GM18858 (cell line): ENCODE results near the gene GABRE.

Source experiments
- ATAC-seq: cut with Tn5 transposase; IDR thresholded peaks from one replicate; pipeline ENCODE4 v1.9.1; 2021; ENCODE audit not compliant: unreplicated experiment

Gene GABRE, protein sequence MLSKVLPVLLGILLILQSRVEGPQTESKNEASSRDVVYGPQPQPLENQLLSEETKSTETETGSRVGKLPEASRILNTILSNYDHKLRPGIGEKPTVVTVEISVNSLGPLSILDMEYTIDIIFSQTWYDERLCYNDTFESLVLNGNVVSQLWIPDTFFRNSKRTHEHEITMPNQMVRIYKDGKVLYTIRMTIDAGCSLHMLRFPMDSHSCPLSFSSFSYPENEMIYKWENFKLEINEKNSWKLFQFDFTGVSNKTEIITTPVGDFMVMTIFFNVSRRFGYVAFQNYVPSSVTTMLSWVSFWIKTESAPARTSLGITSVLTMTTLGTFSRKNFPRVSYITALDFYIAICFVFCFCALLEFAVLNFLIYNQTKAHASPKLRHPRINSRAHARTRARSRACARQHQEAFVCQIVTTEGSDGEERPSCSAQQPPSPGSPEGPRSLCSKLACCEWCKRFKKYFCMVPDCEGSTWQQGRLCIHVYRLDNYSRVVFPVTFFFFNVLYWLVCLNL

DNA sequence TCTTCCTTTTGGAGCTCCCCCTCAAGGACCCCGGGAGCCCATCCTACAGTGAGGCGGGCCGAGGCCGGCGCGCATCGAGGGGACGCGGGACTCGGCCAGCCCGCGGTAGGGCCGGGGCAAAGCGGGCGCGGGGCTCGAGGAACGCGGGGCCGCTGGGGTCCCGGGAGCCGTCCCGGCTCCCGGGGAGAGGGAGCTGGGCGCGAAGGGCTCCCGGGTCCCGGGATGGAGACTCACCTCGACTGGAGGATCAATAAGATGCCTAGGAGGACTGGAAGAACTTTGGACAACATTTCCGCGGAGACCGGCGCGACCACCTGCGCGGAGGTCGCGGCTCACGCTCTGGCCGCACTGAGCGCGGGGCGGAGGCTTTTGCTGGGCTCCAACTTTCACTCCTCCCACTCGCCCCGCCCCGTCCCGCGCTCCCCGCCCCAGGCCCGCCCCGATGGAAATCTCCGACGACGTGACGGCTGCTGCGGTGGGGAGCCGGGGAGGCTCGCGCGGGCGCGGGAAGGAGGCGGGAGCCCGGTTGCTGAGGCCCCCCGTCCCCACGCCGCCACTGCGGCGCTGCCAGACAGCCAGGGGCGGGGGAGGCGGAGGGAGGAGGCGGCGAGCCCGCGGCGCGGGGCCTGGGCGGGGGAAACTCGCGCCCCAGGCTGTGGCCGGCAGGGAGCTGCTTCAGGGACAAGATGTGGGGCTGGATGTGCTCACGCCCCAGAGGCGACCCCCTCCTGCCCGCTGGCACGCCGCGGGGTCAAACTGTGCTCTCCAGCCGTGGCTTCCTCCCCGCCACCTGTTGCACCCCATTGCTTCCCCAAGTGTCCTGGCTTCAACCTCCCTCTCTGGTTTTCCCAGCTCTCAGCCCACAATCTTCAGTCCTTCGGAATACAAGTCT lies at the start of gene GABRE:
Gene GABRE, minus strand, starts transcription at position 341 of the 892 bp plus-strand sequence. Its CDS starts 51 bp downstream, at position 290.
- no peak for ATAC-seq

DNA sequence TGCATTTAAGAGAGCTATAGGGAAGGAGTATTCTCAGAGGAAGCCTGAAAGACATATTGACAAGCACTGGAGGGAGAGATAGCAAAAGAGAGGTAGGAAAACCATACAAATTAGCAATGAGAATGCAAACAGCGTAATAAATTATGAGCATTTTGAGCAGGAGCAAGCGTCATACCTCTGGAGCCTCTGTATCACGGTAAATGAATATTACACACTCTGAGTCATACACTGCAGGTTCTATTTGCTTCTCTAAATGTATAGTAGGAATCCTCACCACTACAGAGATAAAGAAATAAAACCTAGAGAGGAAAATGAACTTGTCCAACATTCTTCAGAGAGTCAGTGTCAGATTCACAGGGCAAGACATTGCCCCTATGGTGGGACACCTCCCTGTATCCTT lies 46.4 kb upstream of the GABRE start:
- no peak for ATAC-seq

DNA sequence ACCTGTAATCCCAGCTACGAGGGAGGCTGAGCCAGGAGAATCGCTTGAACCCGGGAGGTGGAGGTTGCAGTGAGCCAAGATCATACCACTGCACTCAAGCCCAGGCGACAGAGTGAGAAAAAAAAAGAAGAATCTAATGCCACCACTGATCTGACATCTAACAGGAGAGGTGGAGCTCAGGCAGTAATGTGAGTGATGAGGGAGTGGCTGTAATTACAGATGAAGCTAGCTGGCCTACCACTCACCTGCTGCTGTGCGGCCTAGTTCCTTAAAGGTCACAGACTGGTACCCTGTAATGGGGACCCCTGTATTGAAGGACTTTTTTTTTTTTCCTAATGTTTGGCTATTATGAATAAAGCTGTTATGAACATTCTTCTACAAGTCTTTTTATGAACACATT lies 25.3 kb upstream of the GABRE start:
- no peak for ATAC-seq

DNA sequence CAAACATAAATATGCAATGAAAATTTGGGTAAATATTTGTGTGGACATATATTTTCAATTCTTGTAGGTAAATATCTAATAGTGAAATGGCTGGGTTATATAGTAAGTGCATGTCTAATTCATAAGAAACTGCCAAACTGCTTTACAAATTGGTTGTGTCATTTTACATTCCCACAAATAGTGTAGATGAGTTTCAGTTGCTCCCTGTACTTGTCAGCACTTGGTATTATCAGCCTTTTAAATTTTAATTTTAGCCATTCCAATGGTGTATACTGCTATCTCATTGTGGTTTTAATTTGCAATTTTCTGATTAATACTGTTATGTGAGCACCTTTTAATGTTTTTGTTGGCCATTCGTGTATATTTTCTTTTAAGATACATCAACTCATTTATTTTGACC lies 23.1 kb upstream of the GABRE start:
- no peak for ATAC-seq

DNA sequence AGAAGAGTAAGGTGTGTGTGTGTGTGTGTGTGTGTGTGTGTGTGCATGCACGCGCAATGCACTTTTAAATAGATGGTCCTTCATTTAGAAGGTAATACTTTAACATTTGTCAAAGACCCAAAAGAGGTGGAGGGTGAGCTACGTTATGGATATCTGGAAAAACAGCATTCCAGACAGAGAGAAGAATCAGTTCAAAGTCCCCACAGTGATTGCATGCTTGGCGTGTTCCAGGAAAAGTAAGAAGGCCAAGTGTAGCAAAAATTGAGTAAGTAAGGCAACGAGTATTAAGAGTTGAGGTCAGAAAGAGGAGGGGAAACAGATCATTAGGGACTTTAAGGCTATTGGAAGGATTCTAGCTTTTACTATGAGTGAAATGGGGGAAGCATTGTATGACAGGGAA lies 21.9 kb upstream of the GABRE start:
- ATAC-seq, result no peak

DNA sequence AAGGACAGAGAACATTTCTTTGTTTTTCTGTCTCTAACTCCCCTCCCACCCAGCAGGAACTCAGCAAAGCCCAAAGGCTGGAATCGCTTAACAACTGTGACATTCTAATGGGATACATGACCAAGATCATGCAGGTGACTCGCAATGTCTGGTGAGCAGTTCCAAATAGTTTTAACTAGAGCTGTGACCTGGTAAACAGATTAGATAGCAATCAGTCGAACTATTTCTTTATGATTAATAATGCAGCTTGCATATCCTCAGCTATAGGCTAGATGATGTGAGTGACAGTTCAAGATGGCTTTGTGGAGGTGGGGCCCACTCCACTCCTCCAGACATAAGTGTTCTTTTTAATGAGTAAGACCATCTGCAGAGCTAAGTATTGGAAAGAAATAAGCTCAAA lies 20.0 kb upstream of the GABRE start:
- ATAC-seq, result no peak

DNA sequence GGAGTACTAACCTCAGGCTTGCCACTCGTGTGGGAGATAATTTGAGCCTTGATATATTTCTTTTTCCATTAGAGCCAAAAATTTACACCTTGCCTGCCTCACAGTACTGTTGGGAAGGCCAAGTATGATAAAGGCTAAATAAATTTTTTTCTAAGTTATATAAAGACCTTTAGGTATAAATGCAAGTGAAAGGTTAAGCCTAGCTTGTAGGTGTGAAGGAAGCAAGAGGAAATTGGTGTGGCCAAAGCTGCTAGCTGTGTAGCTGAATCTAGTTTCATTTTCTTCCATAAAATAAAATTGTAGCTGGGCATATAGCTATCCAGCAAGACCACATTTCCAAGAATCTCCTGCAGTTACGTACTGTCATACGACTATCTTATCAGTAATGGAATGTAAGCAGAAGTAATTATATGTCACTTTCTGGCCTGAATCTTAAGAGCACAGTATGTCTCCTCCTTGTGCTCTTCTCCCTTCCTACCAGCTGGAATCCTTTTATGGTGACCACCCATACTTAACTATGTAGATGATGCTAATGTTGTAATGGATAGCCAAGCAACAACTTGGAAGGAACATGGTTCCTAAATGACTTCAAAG lies 14.3 kb upstream of the GABRE start:
- no peak for ATAC-seq

DNA sequence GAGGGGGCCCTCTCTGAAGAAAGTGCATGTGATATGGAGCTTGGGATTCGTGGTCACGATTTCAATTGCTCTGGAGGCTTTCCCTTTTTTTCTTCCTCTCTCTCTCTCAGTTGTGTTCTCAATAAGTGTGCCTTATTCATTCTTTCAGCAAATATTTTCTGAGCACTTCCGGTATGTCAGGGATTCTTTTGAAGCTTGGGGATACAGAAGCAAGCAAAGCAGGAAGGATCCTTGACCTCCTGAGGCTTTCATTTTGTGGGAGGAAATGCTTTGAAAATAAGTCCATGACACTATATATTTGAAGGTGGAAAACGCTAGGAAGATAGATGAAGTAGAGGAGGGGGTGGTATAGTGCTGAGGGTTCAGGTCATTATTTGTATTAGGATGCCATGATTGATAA lies 12.6 kb upstream of the GABRE start:
- no peak for ATAC-seq

DNA sequence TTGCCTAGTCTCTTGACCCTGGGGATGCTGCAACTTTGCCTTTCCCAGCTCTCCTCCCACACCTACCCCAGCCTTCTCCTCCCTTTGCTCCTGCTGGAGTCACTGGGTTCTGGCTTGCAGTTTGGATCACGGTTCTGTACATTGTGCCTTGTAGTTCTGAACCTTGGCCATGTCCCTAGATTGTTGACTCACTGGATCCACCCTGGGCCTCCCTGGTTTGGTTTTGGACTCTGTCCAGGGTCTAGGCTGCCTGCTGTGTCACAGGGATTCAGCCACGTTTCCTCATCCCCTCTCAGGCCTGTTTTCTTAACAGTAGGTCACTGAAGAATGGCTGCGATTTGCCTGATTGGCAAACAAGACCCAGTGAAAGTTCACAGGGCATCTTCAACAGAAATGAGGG lies 11.5 kb upstream of the GABRE start:
- no peak for ATAC-seq

DNA sequence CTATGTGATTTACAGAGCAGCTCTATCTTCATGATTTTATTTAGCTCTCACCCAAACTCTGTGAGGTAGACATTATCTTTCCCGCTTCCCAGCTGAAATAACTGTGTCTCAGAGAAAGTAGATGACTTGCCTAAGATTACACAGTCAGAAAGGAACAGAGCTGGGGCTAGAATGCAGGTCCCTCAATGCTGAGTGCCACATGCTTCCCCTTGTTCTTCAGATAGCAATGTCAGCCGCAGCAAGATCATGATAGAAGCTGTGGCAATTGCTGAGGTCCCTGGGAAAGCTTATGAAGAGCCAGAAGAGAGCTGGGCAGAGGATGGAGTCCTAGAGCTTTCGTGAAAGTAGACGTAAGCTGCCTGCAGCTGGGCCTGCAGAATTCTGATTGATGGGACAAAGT lies 11.1 kb upstream of the GABRE start:
- no peak for ATAC-seq

DNA sequence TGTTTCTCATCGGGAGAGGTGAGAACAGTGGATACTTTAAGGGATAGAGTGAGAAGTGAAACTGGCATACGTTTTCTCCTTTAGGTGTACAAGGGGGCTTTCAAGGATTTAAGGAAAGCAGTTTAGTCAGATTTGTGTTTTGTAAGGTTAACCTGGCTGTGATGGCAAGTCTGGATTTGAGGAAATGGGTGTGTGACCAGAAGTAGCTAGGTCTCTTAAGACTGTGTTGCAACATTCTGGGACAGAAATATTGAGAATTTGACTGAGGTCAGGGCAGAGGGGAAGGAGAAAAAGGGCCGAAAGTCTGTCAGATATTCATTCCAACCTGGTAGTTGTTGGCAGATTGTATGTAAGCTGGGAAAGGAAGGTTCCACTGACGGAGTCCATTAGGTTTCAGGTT lies 10.4 kb upstream of the GABRE start:
- no peak for ATAC-seq

DNA sequence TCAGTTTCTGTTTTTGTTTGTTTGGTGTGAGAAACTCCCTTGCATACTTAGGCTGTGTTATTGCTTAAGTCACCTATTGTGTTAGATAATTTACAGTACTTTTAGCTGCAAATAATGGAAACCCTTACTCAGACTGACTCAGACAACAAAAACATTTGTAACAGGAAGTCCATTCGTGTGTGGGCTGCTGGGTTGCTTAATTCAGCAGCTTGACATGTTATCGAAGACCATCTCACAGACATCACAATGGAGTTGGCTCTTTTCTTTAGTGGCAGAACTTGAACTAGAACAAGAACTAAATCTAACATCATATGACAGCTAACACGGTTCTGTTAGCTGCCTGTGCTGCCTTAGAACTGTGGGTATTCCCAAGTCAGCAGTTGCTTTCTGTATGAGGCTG lies 9.9 kb upstream of the GABRE start:
- no peak for ATAC-seq

DNA sequence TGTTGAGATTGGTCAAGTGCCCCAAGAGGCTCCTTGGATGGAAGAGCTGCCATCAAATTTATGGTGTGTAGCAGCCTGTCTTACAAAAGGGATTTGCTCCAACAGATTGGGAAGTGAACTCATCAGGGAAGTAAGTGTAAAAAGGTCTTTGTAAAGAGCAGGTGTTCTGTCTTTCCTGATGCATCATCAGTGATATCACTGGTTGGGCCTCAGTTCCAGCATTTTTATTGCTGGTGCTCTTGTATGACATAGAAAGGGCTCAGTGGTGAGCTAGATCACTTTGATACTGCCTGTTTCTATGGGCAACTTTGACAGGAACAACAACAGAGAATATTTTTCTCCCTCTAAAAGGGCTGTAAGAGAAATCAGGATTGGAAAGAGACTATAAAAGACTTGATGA lies 8.7 kb upstream of the GABRE start:
- ATAC-seq, result no peak

DNA sequence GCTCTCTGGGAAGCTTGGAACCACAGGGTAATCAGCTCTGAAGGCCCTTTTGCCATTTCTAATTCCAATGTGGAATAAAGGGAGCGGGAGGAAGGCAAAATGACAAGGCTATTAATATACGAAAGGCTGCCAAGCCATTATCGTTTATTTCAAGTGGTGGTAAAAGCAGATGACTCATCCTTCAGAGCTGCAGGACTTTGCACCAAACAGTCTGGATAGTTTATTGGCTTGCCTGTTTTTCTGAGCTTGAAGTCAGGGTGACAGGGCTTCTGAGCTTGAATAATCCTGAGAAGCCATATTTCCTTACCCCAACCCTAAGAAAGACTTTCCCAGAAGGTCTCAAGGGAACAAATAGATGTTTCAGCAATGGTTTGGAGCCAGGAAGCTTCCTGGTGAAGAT lies 7.7 kb upstream of the GABRE start:
- ATAC-seq, result no peak

DNA sequence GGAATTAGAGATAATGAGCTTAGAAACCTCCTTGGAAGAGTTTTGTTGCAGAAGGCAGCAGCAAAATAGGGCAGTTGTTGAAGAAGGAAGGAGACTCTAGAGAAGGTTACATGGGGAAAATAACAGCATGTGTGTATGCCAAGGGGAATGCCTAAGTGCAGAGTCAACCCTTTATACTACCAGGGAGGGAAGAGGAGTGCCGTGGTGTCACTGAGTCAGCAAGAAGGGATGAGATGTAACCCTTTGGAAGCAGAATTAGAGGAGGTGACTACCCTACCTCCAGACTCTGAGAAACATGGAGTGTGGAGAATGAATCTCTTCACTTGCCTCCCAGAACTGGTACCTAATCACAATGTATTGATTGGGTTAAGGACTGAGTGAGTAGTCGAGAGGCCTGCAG lies 6.7 kb upstream of the GABRE start:
- no peak for ATAC-seq

DNA sequence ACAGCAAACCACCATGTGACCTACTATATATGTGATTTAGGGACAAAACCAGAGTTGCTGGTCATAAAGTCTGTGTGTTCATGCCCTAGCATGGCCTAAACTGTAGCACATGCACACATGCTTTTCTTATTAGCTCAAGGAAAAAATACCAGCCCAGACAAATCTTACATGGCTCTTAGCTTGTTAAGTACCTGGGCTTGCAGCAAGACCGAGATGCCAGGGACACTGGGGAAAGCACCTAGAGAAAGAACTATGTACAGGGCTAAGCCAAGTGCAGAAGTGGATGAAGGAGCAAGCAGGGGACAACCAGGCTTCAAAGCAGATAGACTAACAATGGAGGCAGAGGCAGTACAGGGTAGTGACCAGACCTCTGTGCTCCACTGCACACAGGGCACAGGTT lies 3.4 kb upstream of the GABRE start:
- no peak for ATAC-seq

DNA sequence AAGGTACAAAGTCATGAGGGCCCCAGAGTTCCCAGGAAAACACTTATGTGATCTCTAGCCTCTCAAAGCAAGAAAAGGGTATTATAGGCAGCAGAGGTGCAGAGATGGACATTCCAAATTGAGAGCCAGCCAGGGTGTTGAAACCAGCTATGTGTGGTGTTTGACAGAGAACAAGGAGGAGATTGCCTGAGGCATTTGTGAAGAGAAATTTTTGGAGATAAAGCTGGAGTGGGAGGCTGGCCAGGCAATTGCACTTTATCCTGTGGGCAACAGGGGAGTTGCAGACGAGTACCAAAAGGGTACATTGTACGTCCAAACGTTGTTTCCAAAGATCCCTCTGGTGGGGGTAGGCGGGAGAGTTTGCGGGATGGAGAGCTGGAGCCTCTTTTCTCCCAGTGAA lies 2.5 kb upstream of the GABRE start:
- ATAC-seq, result no peak

DNA sequence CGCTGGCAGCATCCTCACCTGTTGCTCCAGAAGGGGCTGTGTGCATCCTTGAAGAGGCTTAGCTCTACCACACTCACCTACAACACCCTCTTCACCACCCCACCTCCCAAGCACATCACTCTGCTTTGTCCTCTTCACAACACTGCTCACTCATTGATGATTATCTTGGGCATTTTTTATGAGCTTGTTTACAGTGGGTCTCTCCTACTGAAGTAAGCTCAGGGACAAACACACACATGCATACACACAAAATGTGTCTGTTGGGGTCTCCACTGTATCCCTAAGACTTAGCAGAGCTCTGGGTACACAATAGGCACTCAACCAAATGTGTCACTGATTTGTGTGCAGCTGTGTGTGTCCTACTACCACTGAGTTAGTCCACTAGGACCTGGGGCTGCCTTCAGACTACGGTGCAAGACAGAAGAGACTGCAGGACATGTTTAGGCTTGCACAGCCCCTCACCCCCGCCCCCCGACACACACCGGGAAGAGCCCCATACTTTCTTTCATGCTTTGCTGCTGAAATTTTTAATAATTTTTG lies 1.3 kb upstream of the GABRE start:
- no peak for ATAC-seq

DNA sequence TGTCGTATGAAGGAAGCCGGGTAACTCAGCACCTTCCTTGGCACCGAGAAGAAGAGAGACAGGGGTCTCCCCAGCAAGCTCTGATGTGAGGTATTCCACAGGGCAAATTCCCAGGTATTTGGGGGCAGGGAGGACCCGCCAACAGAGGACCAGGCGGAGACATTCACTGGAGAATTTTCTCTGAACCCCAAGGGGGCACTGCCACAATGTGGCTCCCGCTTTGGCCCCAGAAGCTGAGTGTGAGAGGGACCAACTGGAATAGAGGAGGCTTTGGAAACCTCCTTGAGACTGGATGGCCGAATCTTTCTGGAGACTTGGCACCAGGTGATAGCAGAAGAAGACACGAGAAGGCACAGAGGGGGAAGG lies 735 bp upstream of the GABRE start:
- no peak for ATAC-seq

DNA sequence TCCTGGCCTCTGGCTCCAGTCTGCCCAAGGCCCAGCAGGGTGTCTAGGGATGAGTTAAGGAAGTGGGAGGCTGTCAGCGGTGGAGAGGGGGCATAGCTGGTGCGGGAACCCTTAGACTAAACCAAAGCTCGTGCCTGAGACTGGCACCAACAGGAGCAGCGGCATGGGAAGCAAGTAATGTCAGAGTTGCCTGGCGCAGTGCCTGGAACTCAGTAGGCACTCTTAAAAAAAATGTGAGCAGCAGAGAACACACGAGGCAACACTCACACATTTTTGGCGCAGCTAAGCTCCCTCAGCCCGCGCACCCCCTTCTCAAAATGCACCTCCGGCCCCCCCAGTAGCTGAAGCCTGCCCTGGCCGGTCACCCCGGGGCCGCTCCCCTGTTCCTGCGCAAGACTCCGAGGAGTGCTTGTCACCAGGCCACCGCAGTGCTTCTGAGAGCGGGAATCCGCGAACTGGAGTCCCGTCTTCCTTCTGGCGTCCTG lies 583 bp downstream of the GABRE start:
- no peak for ATAC-seq

DNA sequence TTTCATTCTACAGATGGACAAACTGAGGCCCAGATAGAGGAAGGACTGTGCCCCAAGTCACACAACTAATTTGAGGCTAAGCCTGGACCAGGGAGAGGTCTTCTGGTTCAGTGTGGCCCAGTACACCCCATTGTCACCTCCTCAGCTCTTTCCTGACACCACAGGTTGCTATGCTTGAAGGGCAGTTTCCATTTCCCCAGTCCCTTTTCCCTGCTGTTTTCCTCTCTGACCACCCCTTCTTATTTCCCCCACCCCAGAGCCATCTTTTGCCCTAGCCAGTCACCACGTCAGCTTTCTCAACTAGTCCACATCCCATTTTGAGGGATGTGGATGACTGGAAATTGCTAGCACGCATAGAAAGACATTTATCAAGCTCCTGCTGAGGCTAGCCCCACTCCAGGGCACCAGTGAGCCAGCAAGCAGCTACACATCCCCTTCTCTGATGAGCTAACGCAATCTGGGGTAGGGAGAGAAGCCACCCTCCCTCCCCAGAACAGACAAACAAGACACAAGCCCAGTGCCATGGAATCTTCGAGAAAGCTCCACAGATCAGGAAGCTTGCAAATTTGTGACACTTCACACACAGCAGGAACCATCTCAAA lies 1.3 kb downstream of the GABRE start:
- no peak for ATAC-seq
